ENCODE results near the gene R3HDM2. TPM values are rescaled to one million over a fixed set of nuclear protein-coding genes. Genes with fewer than 3 reads are reported as not detected.

Gene R3HDM2
- total RNA-seq, 1 experiment from 2014 or later = 34.7 TPM

DNA sequence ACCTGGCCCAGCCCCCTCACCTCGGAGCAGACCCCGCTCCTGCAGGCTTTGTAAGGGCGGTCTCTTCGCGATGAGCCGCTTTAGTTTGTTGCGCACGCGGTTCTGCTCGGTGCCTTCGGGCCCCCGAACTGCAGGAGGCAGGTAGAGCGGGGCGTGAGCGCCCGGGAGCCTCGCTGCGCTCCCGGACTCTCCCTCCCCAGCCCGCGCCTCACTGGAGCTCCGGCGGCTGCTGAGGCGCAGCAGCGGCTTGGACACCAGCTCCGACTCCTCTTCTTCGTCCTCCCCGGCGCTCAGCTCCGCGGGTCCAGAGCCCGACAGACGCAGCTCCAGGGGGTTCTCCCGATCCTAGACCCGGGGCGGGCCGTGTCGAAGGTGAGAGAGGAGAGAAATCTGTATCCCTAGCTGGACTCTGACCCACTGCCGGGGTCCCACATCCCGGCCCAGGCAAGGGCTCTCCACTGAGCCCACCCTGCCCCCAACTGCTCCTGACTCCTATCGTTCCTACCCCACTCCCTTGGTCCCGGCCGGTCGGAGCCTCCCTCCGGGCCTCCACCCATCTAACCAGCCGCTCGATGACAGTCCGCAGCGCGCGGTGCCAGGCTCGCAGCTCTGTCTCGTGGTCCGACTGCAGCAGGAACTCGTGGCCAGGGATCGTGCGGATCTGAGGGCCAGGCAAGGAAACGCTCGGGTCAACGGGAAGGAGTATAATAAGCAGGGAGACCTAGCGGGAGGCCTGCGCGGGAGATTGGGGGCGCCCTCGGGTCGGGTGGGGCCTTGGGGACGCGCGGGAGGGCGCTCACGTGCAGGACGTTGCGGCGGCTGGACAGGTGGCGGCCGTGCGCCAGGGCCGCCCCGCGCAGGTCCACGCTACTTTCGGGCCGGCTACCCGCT is 44.7 kb upstream of the R3HDM2 start (continued):
- TF ChIP-seq FOXP1 (CRISPR knock-in tag; IDR thresholded peaks at IDR 0.05; ENCODE audit: borderline replicate concordance) (no peak; the same call in 1 of the 2 replicates), PRRX2 (CRISPR knock-in tag; IDR thresholded peaks at IDR 0.05) (no peak), KAT7 (CRISPR knock-in tag; IDR thresholded peaks at IDR 0.05; ENCODE audit: borderline replicate concordance) (0 out of 2 replicates have a peak, but pooled peaks have one; percentile 28), OVOL2 (CRISPR knock-in tag; IDR thresholded peaks at IDR 0.05; ENCODE audit: borderline replicate concordance) (no peak)

DNA sequence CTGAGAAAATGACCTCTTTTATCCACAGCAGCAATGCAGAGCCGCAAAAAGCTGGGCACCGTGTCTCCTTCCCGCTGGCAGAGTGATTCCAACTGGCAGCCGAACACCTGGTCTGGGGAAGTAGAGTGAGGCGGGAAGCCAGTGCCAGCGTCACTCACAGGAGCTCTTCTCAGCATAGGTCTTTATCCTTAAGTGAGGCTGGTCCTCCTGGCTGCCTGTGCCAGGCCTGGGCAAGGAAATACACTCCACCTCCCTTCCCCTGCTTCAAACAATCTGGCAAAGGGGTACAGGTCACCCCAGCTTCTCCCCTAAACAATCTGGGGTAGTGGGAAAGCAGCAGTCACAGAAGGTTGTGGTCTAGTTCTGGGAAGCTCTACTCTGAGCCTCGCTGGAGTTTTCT is 44.0 kb upstream of the R3HDM2 start:
- no peak for TF ChIP-seq USF2 (CRISPR knock-in tag; IDR thresholded peaks at IDR 0.05)
- no peak for TF ChIP-seq IRF1 (CRISPR knock-in tag; IDR thresholded peaks at IDR 0.05)
- no peak for TF ChIP-seq NR1H2 (CRISPR knock-in tag; IDR thresholded peaks at IDR 0.05)
- no peak for TF ChIP-seq RORB (CRISPR knock-in tag; IDR thresholded peaks at IDR 0.05)
- peaks cover 31% of the 10 kb centered on the region for H3K4me1 Mint-ChIP-seq
- peaks cover 89% of the 10 kb centered on the region for H3K27me3 Mint-ChIP-seq (ENCODE audit: low read depth)
- peak overlapping the region; percentile 77 for H3K4me3 Mint-ChIP-seq
- H3K36me3 Mint-ChIP-seq = no peaks in the 10 kb centered on the region
- H3K9me3 Mint-ChIP-seq = no peaks in the 10 kb centered on the region
- ATAC-seq (no peak; the same call in 1 of the 2 replicates), DNase-seq (ENCODE audit: low spot score) (no peak)
- ChIA-PET POLR2A (interaction anchor here (0.5 to 1.7 kb wide), 5 partner anchors 14 to 722 kb away, joined by 3 to 6 read pairs (median 3); no protein-coding TSS in a partner anchor), CTCF (interaction anchor here (0.6 to 5.0 kb wide), 22 partner anchors 9 to 387 kb away, joined by 3 to 88 read pairs (median 4); partner anchors contain the start of genes ARHGEF25, GLI1, INHBE and LRP1)
- H3K27ac Mint-ChIP-seq = no peak overlapping the region

DNA sequence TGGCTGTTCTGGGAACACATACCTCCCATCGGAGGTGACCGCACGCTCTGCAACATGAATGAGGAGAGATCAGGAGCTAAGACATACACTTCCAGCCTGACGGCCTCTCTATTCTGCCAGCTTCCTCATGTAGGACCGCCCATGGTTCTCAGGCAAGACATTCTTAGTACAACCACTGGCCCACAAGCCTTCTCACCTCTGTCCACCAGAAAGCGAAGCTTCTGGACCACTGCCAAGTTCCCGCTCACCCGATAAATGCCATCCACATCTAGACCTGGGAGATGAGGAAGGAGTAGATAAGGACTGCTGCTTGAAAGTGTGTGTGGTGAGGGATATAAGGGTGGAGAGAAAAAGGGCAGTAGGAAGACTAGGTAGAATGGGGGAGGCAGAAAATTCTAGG is 43.6 kb upstream of the R3HDM2 start:
- CTCF ChIA-PET = interaction anchor here (0.6 to 5.0 kb wide), 13 partner anchors 9 to 387 kb away, joined by 3 to 88 read pairs (median 7); partner anchors contain the start of genes GLI1 and INHBE
- no peak for ATAC-seq
- POLR2A ChIA-PET = interaction anchor here (0.5 to 1.7 kb wide), 5 partner anchors 14 to 722 kb away, joined by 3 to 6 read pairs (median 3); no protein-coding TSS in a partner anchor
- Mint-ChIP-seq H3K36me3 (no peaks in the 10 kb centered on the region), H3K4me1 (peaks cover 31% of the 10 kb centered on the region), H3K4me3 (peak overlapping the region; percentile 77), H3K27ac (no peak overlapping the region), H3K27me3 (ENCODE audit: low read depth) (peaks cover 85% of the 10 kb centered on the region), H3K9me3 (no peaks in the 10 kb centered on the region)
- no peak for DNase-seq (ENCODE audit: low spot score)
- TF ChIP-seq, protein P1, sequence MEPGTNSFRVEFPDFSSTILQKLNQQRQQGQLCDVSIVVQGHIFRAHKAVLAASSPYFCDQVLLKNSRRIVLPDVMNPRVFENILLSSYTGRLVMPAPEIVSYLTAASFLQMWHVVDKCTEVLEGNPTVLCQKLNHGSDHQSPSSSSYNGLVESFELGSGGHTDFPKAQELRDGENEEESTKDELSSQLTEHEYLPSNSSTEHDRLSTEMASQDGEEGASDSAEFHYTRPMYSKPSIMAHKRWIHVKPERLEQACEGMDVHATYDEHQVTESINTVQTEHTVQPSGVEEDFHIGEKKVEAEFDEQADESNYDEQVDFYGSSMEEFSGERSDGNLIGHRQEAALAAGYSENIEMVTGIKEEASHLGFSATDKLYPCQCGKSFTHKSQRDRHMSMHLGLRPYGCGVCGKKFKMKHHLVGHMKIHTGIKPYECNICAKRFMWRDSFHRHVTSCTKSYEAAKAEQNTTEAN (CRISPR knock-in tag; IDR thresholded peaks at IDR 0.05) = no peak
- no peak for TF ChIP-seq EMX1 (CRISPR knock-in tag; IDR thresholded peaks at IDR 0.05)
- no peak for TF ChIP-seq ATF1 (CRISPR knock-in tag; IDR thresholded peaks at IDR 0.05)
- TF ChIP-seq SP1 (CRISPR knock-in tag; conservative IDR thresholded peaks at IDR 0.05) = no peak
- TF ChIP-seq USF2 (CRISPR knock-in tag; IDR thresholded peaks at IDR 0.05) = no peak
- TF ChIP-seq, protein P2, sequence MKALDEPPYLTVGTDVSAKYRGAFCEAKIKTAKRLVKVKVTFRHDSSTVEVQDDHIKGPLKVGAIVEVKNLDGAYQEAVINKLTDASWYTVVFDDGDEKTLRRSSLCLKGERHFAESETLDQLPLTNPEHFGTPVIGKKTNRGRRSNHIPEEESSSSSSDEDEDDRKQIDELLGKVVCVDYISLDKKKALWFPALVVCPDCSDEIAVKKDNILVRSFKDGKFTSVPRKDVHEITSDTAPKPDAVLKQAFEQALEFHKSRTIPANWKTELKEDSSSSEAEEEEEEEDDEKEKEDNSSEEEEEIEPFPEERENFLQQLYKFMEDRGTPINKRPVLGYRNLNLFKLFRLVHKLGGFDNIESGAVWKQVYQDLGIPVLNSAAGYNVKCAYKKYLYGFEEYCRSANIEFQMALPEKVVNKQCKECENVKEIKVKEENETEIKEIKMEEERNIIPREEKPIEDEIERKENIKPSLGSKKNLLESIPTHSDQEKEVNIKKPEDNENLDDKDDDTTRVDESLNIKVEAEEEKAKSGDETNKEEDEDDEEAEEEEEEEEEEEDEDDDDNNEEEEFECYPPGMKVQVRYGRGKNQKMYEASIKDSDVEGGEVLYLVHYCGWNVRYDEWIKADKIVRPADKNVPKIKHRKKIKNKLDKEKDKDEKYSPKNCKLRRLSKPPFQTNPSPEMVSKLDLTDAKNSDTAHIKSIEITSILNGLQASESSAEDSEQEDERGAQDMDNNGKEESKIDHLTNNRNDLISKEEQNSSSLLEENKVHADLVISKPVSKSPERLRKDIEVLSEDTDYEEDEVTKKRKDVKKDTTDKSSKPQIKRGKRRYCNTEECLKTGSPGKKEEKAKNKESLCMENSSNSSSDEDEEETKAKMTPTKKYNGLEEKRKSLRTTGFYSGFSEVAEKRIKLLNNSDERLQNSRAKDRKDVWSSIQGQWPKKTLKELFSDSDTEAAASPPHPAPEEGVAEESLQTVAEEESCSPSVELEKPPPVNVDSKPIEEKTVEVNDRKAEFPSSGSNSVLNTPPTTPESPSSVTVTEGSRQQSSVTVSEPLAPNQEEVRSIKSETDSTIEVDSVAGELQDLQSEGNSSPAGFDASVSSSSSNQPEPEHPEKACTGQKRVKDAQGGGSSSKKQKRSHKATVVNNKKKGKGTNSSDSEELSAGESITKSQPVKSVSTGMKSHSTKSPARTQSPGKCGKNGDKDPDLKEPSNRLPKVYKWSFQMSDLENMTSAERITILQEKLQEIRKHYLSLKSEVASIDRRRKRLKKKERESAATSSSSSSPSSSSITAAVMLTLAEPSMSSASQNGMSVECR (CRISPR knock-in tag; IDR thresholded peaks at IDR 0.05; ENCODE audit: borderline replicate concordance) = no peak
- no peak for TF ChIP-seq RORB (CRISPR knock-in tag; IDR thresholded peaks at IDR 0.05)
- no peak for TF ChIP-seq OVOL2 (CRISPR knock-in tag; IDR thresholded peaks at IDR 0.05; ENCODE audit: borderline replicate concordance)
- TF ChIP-seq IRF2 (CRISPR knock-in tag; IDR thresholded peaks at IDR 0.05; ENCODE audit: borderline replicate concordance, low read depth) = no peak
- no peak for TF ChIP-seq E2F5 (CRISPR knock-in tag; IDR thresholded peaks at IDR 0.05)
- no peak for TF ChIP-seq ZNF671 (CRISPR knock-in tag; IDR thresholded peaks at IDR 0.05)
- TF ChIP-seq, protein P3, sequence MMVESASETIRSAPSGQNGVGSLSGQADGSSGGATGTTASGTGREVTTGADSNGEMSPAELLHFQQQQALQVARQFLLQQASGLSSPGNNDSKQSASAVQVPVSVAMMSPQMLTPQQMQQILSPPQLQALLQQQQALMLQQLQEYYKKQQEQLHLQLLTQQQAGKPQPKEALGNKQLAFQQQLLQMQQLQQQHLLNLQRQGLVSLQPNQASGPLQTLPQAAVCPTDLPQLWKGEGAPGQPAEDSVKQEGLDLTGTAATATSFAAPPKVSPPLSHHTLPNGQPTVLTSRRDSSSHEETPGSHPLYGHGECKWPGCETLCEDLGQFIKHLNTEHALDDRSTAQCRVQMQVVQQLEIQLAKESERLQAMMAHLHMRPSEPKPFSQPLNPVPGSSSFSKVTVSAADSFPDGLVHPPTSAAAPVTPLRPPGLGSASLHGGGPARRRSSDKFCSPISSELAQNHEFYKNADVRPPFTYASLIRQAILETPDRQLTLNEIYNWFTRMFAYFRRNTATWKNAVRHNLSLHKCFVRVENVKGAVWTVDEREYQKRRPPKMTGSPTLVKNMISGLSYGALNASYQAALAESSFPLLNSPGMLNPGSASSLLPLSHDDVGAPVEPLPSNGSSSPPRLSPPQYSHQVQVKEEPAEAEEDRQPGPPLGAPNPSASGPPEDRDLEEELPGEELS (CRISPR knock-in tag; IDR thresholded peaks at IDR 0.05) = no peak
- TF ChIP-seq, protein P4, sequence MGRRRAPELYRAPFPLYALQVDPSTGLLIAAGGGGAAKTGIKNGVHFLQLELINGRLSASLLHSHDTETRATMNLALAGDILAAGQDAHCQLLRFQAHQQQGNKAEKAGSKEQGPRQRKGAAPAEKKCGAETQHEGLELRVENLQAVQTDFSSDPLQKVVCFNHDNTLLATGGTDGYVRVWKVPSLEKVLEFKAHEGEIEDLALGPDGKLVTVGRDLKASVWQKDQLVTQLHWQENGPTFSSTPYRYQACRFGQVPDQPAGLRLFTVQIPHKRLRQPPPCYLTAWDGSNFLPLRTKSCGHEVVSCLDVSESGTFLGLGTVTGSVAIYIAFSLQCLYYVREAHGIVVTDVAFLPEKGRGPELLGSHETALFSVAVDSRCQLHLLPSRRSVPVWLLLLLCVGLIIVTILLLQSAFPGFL (CRISPR knock-in tag; IDR thresholded peaks at IDR 0.05; ENCODE audit: borderline replicate concordance) = no peak

All from WTC11 (cell line).